AG08396 (cell line): ENCODE measurements around the gene CPEB1.

Experiments used
- DNase-seq: peaks from one replicate; pipeline ENCODE4 v3.0.0; 2012; ENCODE audit warnings: low spot score, mixed read lengths

Gene CPEB1

DNA sequence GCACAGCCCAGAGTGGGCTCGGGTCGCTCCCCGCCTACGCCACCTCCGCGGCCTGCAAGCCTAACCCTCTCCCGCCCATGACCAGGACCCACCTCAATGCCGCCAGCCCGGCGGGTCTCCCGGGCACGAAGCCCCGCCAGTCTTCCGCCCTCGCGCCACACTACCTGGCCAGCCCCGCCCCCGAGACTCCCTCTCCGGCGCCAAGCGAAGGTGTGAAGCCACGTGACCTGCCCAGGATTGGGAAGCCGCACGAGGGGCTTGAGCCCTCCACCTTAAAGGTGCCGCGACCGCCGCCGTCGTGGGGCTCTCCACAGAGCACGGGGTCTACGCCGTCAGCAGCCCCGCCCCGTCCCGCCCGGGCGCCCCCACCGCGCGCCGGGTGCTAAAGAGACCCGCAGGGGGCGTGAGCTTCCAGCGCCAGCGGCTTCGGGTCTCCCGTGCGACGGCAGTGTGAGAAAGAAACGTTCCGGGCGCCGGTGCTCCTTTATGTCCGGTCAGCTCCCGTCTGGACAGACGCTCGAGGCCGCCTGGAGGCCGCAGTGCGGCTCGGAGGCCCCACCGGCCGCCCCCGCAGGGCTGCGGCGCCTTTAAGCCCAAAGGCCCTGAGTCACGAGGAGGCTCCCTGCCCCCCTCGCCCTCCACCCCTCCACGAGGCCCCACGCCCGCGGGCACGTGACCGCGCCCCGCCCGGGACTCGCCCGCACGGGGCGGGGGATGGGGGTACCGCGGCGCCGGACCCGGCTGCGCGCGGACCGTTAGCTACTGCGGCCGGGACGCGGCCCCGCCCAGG lies at the start of gene CPEB1:
TSS of gene CPEB1 (minus strand) at position 319 of the 790 bp plus-strand sequence. CDS start 18,904 bp downstream, outside the sequence.
- DNase-seq: peak; percentile 94

DNA sequence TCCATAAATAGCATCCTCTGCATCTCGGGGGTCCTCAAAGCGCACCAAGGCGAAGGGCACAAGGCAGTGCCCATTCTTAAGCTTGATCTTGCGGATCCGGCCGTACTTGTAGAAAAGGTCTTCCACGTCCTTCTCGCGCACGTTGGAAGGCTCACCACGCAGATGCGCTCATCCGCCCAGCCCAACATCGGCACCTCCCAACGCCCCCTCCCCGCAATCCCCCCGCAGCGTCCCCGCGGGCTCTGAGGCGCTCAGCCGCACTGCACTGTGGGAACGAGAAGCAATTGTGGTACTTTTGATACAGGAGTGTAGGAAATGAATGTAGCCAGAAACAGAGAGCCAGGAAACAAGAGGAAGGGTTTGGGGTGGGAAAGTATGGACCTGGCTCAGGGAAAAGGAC lies 45.0 kb upstream of the CPEB1 start:
- no peak for DNase-seq

DNA sequence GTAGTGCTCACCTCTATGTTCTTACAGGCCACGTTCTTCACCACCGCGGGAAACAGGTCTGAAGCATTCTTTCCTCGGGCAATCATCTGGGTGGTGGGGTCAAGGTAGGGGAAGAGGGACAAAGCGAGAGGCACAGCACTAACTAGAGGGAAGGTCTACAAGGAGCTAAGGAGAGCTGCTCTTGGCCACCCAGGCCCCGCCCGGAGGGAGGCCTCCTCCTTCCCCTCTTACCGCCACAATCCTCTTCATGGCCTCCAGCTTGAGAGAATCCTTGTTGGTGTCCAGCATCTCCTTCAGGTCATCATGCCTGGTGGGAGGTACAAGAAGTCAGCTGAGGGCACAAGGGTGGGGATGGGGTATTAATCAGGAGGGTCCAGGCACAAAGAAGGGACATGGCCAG lies 42.0 kb upstream of the CPEB1 start:
- DNase-seq: no peak

- no peak for DNase-seq
These were observed 41.5 kb upstream of the CPEB1 start for GRCh38 chr15:82688691-82689090.

DNA sequence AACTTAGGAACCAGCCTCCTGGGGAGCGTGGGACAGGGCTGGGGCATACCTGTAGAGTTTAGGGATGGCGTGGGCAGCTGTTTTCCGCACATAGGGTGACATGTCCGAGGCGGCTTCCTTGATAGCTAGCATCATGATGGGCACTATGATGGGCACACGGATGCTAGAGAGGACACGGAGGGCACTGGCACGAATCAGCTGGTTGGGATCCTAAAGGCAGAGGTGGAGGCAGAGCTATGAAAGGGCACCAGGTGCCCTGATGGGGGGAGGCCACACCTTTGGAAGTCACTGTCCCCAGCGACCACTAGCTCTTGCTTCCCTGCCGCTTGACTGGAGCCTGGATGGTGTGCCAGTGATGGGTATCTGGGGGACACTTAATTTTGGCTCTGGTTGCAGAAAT lies 34.2 kb upstream of the CPEB1 start:
- no peak for DNase-seq

DNA sequence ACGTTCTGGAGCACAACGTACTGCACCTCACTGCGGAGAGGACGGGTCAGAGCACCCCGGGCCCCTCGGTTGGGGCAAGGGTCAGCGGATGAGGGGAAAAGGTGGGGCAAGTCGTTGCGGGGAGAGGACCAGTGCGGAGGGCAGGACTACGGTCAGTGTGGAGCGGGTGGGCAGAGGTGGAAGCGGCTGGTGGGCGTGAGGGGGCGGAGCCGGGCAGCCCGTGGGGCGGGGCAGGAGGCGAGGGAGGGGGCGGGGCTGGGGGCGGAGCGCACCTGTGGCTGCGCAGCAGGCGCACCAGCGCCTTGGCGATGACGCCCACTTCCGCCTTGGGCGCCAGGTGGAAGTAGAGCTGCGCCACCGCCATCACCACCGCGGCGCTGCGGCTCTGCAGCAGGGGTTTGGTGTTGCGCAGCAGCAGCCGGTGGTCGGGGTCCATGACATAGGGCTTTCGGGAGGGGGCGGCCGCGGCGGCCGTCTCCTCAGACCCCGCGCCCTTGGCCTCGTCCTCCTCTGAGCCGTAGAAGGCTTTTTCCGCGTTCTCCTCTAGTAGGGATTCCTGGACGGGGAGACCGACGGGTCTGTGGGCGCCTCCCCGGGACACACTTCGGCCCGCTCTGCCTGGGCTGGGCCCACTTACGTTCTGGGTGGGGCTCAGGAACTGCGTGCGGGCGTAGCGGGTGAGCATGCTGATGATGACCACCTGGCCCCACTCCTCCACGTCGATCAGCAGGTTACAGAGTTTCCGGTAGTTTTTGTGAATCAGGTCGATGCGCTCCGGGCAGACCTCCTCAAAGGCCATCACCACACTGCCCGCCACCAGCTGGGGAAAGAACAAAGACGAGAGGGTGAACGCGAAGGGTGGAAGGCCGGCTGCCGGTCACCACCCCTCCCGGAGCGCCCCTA lies 33.3 kb upstream of the CPEB1 start:
- no peak for DNase-seq

GRCh38 chr15:82679626-82680199 lies 32.5 kb upstream of the CPEB1 start:
- DNase-seq: no peak

- no peak for DNase-seq
These were observed 30.7 kb upstream of the CPEB1 start for GRCh38 chr15:82677720-82678323.

GRCh38 chr15:82674873-82675272 lies 27.7 kb upstream of the CPEB1 start:
- DNase-seq: no peak

DNA sequence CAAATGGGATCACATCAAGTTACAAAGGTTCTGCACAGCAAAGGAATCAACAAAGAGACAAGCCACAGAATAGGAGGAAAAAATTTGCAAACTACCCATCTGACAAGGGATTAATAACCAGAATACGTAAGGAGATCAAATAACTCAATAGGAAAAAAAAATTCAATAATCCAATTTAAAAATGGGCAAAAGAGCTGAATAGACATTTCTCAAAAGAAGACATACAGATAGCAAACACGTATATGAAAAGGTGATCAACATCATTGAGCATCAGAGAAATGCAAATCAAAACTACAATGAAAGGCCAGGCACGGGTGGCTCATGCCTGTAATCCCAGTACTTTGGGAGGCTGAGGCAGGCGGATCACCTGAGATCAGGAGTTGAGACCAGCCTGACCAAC lies 23.5 kb upstream of the CPEB1 start:
- DNase-seq: no peak

DNA sequence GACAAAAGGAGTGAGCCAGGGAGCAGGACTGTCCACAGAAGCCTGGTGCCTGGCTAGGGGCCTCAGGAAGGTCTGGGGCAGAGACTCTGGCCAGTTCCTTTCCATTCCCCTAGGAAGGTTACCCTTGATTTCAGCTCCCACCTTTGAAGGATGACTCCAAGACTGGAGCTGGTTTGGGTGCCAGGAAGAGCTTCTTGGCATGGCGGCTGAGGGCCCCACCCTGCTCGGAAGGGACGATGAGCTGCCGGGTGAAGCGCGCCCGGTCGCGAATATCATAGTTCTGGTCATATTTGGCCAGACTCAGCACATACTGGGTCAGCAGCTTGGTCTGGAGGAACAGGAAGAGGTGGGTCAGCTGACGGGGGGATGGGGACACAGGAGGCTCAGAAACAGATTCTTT lies 19.4 kb upstream of the CPEB1 start:
- no peak for DNase-seq

DNA sequence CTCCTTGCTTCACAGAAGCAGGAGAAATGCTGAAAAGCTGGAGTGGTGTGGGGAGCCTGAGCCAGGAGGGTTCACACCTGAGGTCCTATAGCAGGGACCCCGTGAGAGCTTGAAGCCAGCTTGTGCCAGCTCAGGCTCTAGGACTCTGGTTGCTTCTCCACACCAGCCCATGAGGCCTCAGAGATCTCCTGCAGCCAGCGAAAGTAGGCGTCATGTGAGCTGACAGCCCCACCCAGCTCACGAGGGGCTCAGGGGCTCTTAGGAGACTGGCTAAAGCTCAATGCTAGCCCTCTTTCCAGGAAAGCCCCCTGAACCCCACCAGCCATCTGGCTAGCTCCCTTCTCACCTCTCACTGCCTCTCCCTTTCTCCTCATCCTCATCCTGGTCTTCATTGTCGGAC lies 16.9 kb upstream of the CPEB1 start:
- DNase-seq: no peak

GRCh38 chr15:82663186-82663600 lies 16.0 kb upstream of the CPEB1 start:
- peak; percentile 72 for DNase-seq

DNA sequence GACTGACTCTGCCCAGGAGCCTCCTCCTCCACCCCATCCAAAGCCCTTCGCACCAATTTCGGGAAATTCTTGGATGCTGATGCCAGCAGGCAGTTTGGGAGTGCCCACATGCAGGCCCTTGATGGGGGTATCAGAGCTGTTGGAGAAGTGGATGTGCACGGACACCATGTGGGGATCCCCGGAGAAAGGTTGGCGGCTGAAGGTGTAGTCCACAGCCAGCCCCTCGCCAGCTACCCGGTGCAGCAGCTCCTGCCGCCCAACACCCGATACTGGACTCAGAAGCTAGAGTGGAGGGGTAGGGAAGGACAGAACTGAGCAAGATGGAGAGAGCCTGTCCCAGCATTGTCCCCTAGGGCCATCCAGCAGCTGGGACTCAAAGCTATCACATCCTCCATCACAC lies 15.5 kb upstream of the CPEB1 start:
- no peak for DNase-seq

DNA sequence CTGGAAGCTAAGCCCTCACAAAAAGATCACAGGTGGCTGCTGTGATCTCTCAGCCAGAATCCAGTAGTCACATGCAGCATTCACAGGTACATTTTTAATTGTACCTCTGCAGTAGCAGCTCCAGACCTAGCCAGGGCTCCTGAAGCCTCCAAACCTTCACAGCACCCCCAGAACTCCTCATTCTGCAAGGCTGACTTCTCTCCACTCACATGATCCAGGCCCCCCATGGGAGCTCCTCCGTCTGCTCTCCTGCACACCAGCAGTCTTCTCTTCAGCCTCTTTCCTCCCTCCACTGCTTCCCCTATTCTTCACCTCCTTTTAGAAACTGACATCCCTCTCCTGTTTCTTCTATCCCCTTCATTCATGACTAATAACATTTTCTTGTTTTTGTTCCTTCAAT lies 13.2 kb upstream of the CPEB1 start:
- DNase-seq: no peak

DNA sequence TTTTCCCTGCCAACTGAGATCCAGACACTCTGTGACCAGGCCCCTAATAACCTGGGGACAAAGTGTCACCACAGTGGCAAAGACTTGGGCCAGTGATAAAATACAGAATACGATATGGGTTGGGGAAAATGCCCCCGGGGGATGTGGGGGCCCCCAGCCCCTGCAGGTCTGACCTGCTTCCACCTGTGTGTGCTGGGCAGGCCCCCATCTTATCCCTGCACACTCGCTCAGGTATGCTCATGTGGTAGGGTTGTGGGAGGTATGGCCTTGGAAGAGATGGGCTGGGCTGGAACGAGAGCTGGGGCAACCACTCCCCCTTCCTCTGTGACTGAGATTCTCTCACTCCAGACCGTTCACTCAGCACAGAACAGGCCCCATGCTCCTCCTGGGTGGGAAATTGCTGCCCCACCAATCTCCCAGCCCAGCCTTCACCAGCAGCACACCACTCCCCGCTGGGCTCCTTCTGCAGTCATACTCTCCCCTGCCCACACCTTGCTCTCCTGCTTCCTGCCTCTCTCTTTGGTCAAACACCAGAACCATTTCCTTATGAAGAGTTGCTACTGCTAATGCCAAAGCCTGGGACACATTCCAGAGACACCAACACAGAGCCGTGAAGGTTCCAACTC lies 9.6 kb upstream of the CPEB1 start:
- DNase-seq: no peak

DNA sequence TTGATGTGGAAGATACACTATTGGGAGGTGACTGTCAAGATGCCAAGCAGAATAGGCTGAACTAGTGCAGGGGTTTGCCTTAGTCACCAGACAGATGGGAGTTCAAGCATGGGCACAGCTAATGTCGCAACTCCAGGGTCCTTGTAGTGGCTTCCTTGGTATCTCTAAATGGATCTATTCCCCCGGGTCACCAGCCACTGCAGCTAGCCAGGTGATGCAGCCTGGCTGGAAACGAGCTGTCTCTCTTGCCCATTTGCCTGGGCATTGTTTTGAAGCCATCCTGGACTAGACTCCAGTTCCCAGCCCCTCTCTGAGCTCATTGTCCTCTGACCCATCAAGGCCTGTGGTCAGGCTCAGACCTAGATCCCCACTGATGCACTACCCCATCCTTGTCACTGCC lies 8.4 kb upstream of the CPEB1 start:
- no peak for DNase-seq

DNA sequence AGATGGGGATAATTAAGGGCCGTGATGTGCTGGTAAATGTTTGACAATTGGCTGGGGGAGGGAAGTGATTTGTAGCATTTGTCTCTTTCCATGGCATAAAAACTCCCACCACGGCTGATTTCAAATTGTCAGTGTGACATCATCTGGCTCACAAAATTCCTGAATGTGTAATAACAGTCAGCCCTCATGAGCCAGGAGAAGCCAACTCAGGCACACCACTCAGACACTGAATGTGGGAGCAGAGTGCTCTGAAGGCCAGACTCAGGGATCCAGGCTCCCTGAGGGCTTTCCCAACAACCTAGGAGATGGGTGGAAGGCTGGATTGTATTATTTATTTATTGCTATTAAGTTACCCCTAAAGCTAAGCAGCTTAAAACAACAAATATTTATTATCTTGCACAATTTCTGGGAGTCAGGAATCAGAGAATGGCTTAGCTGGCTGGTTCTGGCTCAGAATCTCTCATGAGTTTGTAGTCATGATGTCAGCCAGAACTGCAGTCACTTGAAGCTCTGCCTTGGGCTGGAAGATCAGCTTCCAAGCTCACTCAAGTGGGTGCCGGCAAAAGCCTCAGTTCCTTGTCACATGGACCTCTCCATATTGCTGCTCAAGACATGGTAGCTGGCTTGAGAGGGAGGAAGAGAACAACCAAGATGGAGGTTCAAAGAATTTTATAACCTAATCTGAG lies 6.5 kb upstream of the CPEB1 start:
- DNase-seq: no peak

- DNase-seq: no peak
These were observed 4.5 kb upstream of the CPEB1 start for GRCh38 chr15:82651708-82652107.

DNA sequence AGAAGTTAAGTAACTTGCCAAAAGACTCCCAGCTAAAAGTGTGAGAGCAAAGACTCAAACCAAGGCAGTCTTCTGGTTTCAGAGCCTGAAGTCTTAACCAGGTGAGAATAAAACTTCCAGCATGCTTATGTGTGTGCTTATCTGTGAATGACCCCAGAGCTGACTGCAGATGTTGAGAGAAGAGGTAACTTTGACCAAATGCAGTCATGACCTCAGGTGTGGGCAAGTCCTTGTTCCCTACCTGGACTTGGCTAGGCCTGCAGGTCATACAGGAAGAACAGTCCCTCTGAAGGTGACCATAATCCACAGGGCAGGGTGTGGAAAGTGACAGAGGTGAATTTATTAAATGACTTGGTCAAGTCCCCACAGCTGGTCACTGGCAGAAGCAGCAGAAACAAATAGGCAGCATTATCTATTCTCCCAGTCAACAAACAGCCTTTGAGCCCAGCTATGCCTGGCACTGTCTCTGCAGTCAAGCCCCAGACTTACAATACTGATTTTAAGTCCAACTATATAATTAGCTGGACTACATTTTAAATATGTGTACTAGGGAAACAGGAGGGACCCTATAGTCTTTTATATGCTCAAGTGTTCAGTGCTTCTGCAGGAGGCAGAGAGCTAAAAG lies 3.0 kb upstream of the CPEB1 start:
- DNase-seq: no peak
